Cardiac muscle cell (in vitro differentiated cells and primary cell): ENCODE measurements around the gene NCAM1. TPM values are rescaled to one million over a fixed set of nuclear protein-coding genes. Genes with fewer than 3 reads are reported as not detected.

Experiments
- DNase-seq, 2 donors: peaks; one replicate each; pipeline versions ENCODE4 v3.0.0 to v3.0.0-alpha.2; 2010 to 2017; ENCODE audit warnings: low read depth in 1 of 2, low spot score in 1 of 2
- H3K27ac ChIP-seq: fragments of 200-600 bp; sonication (generic); 2 replicates; pipeline ENCODE4 v1.5.1; 2016
- H3K27me3 ChIP-seq: fragments of 200-600 bp; sonication (generic); 2 replicates; pipeline ENCODE4 v1.6.0; 2016; ENCODE audit warnings: control low read depth
- H3K36me3 ChIP-seq: fragments of 200-600 bp; sonication (generic); 2 replicates; pipeline ENCODE4 v1.5.1; 2016; ENCODE audit warnings: control low read depth
- H3K4me1 ChIP-seq: fragments of 200-600 bp; sonication (generic); 2 replicates; pipeline ENCODE4 v1.8.1; 2017; ENCODE audit warnings: low read depth, mild to moderate bottlenecking, mixed run types
- H3K4me3 ChIP-seq: fragments of 200-600 bp; sonication (generic); 2 replicates; pipeline ENCODE4 v1.5.1; 2016; ENCODE audit warnings: mild to moderate bottlenecking
- H3K9me3 ChIP-seq: fragments of 200-600 bp; sonication (generic); 2 replicates; pipeline ENCODE4 v1.5.1; 2017; ENCODE audit warnings: low read depth, mild to moderate bottlenecking, control low read depth
- CTCF ChIP-seq: IDR thresholded peaks from 2 replicates; pipeline ENCODE4 v1.5.1; 2012; ENCODE audit warnings: low read depth, mild to moderate bottlenecking, low read length
- polyA plus RNA-seq: library from polyadenylated mRNA; unstranded; fragments of >200 nt; fragmentation: Nextera tagmentation; extraction: Ambion mirVana; gene quantifications from 2 replicates; pipeline ENCODE4 v1.2.1, GENCODE V29; 2016
- total RNA-seq: library from RNA; depleted of rRNA; stranded (reverse); fragments of >200 nt; gene quantifications from 2 replicates; pipeline ENCODE4 v1.2.3, GENCODE V29; 2016

NCAM1 gene
- total and polyA plus RNA-seq, 2 experiments from 2014 or later = 61.9 to 203 TPM

- DNase-seq = no peak
- no peak for TF ChIP-seq CTCF
- H3K9me3 ChIP-seq = no peaks in the 10 kb centered on the region
- H3K27me3 ChIP-seq = no peaks in the 10 kb centered on the region
- H3K36me3 ChIP-seq = peaks cover 5% of the 10 kb centered on the region
- no peak overlapping the region for H3K4me3 ChIP-seq
- no peak overlapping the region for H3K27ac ChIP-seq
- no peaks in the 10 kb centered on the region for H3K4me1 ChIP-seq
These were observed 306.3 kb downstream of the NCAM1 start for GRCh38 chr11:113267493-113267892.

GRCh38 chr11:113269096-113269495, 307.9 kb downstream of the NCAM1 start:
- Histone ChIP-seq H3K4me1 (no peaks in the 10 kb centered on the region), H3K36me3 (peaks cover 5% of the 10 kb centered on the region), H3K9me3 (no peaks in the 10 kb centered on the region), H3K27me3 (no peaks in the 10 kb centered on the region), H3K27ac (no peak overlapping the region), H3K4me3 (no peak overlapping the region)
- no peak for TF ChIP-seq CTCF
- no peak for DNase-seq

- TF ChIP-seq CTCF = no peak
- H3K4me1 ChIP-seq = no peaks in the 10 kb centered on the region
These were observed 308.4 kb downstream of the NCAM1 start for GRCh38 chr11:113269636-113270035.

GRCh38 chr11:113270080-113270479, 308.9 kb downstream of the NCAM1 start:
- H3K4me1 ChIP-seq = no peaks in the 10 kb centered on the region
- no peak overlapping the region for H3K4me3 ChIP-seq
- H3K27ac ChIP-seq = no peak overlapping the region
- no peak for DNase-seq
- H3K27me3 ChIP-seq = no peaks in the 10 kb centered on the region
- H3K9me3 ChIP-seq = no peaks in the 10 kb centered on the region
- no peak for TF ChIP-seq CTCF
- peaks cover 5% of the 10 kb centered on the region for H3K36me3 ChIP-seq

More at GRCh38 chr11:113269636-113270035, 308.4 kb downstream of the NCAM1 start:
- H3K9me3 ChIP-seq = no peaks in the 10 kb centered on the region
- H3K36me3 ChIP-seq = peaks cover 5% of the 10 kb centered on the region
- H3K4me3 ChIP-seq = no peak overlapping the region
- H3K27me3 ChIP-seq = no peaks in the 10 kb centered on the region
- no peak overlapping the region for H3K27ac ChIP-seq
- no peak for DNase-seq

GRCh38 chr11:113271551-113272245, 310.5 kb downstream of the NCAM1 start:
- no peaks in the 10 kb centered on the region for H3K9me3 ChIP-seq
- no peak overlapping the region for H3K4me3 ChIP-seq
- no peak for DNase-seq
- H3K27ac ChIP-seq = no peak overlapping the region
- TF ChIP-seq CTCF = no peak
- no peaks in the 10 kb centered on the region for H3K27me3 ChIP-seq
- H3K4me1 ChIP-seq = no peaks in the 10 kb centered on the region
- H3K36me3 ChIP-seq = peaks cover 5% of the 10 kb centered on the region
